Measurements from ENCODE around the gene GARRE1. TPM values are rescaled to one million over a fixed set of nuclear protein-coding genes. Genes with fewer than 3 reads are reported as not detected.

Gene GARRE1
- total RNA-seq, 1 donor from 2014 or later = 69.8 TPM

GRCh38 chr19:34288381-34288780, 34.0 kb downstream of the GARRE1 start:
- Histone ChIP-seq H3K9ac (no peak overlapping the region), H3K9me3 (ENCODE audit: low read depth) (no peaks in the 10 kb centered on the region), H3K4me3 (no peak overlapping the region), H3K4me2 (no peak overlapping the region), H3K27me3 (no peaks in the 10 kb centered on the region), H3K27ac (no peak overlapping the region), H3K79me2 (ENCODE audit: low read depth) (no peaks in the 10 kb centered on the region), H4K20me1 (ENCODE audit: low read depth) (no peaks in the 10 kb centered on the region), H2AFZ (replicated peaks) (no peak overlapping the region), H3K4me1 (no peaks in the 10 kb centered on the region), H3F3A (ENCODE audit: low read depth) (no peaks in the 10 kb centered on the region), H3K36me3 (no peaks in the 10 kb centered on the region)
- no peaks in the 10 kb centered on the region for H3K4me1 Mint-ChIP-seq
- no peaks in the 10 kb centered on the region for H3K9me3 Mint-ChIP-seq
- H3K27me3 Mint-ChIP-seq (ENCODE audit: insufficient read depth, low read depth) = no peaks in the 10 kb centered on the region
- peaks cover 9% of the 10 kb centered on the region for H3K36me3 Mint-ChIP-seq
- H3K4me3 Mint-ChIP-seq = no peak overlapping the region
- TF ChIP-seq EZH2 (IDR thresholded peaks at IDR 0.05) (no peak), EZH2phosphoT487 (IDR thresholded peaks at IDR 0.05) (no peak)
- TF ChIP-seq, protein P1, sequence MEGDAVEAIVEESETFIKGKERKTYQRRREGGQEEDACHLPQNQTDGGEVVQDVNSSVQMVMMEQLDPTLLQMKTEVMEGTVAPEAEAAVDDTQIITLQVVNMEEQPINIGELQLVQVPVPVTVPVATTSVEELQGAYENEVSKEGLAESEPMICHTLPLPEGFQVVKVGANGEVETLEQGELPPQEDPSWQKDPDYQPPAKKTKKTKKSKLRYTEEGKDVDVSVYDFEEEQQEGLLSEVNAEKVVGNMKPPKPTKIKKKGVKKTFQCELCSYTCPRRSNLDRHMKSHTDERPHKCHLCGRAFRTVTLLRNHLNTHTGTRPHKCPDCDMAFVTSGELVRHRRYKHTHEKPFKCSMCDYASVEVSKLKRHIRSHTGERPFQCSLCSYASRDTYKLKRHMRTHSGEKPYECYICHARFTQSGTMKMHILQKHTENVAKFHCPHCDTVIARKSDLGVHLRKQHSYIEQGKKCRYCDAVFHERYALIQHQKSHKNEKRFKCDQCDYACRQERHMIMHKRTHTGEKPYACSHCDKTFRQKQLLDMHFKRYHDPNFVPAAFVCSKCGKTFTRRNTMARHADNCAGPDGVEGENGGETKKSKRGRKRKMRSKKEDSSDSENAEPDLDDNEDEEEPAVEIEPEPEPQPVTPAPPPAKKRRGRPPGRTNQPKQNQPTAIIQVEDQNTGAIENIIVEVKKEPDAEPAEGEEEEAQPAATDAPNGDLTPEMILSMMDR (IDR thresholded peaks at IDR 0.05) = no peak
- no peak for DNase-seq (ENCODE audit: low spot score)
- no peak overlapping the region for H3K27ac Mint-ChIP-seq

DNA sequence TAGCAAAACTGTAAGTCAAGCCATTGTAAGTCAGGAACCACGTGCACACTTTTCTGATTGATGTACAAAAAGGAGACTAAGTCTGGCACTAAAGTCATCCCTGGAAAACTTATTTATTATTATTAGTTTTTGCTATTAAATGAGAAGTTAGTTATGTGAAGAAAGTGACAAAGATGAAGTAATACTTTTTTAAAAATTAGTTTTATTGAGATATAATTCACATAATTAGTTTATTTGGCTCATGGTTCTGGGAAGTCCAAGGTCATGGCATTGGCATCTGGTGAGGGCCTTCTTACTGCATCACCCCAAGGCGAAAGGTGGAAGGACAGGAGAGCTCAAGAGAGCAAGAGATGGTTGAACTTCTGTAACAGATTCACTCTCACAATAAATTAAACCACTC, 36.9 kb downstream of the GARRE1 start:
- Histone ChIP-seq H3K4me3 (no peak overlapping the region), H3K27ac (no peak overlapping the region), H3K4me1 (no peaks in the 10 kb centered on the region), H2AFZ (replicated peaks) (no peak overlapping the region), H3K9ac (no peak overlapping the region), H3F3A (ENCODE audit: low read depth) (no peaks in the 10 kb centered on the region), H4K20me1 (ENCODE audit: low read depth) (no peaks in the 10 kb centered on the region), H3K4me2 (no peak overlapping the region), H3K27me3 (no peaks in the 10 kb centered on the region), H3K9me3 (ENCODE audit: low read depth) (no peaks in the 10 kb centered on the region), H3K36me3 (no peaks in the 10 kb centered on the region), H3K79me2 (ENCODE audit: low read depth) (no peaks in the 10 kb centered on the region)
- Mint-ChIP-seq H3K27ac (no peak overlapping the region), H3K27me3 (ENCODE audit: insufficient read depth, low read depth) (no peaks in the 10 kb centered on the region), H3K9me3 (no peaks in the 10 kb centered on the region), H3K4me1 (no peaks in the 10 kb centered on the region), H3K36me3 (peaks cover 9% of the 10 kb centered on the region), H3K4me3 (no peak overlapping the region)
- TF ChIP-seq, protein P1 (IDR thresholded peaks at IDR 0.05) = no peak
- TF ChIP-seq EZH2phosphoT487 (IDR thresholded peaks at IDR 0.05) (no peak), EZH2 (IDR thresholded peaks at IDR 0.05) (no peak)
- no peak for DNase-seq (ENCODE audit: low spot score)

DNA sequence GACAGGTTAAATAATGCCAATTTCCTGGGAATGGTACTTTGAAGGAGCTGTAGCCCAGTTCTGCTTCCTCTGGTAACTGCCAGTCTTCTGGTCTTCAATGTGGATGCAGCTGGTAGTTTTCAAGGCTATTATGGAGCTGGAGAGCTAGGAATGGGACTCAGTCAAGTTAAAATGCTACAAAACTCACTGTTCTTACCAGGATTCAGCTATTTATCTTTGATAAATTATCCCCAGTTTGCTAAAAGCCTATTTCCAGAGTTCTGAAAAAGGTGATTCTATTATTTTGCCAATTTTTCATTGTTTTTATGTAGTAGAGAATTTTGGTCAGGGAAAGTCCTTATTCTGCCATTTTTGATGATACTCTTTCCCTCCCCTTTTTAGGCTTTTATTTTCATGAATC, 40.7 kb downstream of the GARRE1 start:
- H3K27ac Mint-ChIP-seq = no peak overlapping the region
- Histone ChIP-seq H3K27ac (no peak overlapping the region), H3K9ac (no peak overlapping the region), H3K4me1 (no peaks in the 10 kb centered on the region), H3K27me3 (no peaks in the 10 kb centered on the region), H3K4me3 (no peak overlapping the region), H4K20me1 (ENCODE audit: low read depth) (peaks cover 12% of the 10 kb centered on the region), H2AFZ (replicated peaks) (no peak overlapping the region), H3K9me3 (ENCODE audit: low read depth) (no peaks in the 10 kb centered on the region), H3K79me2 (ENCODE audit: low read depth) (no peaks in the 10 kb centered on the region), H3K36me3 (no peaks in the 10 kb centered on the region), H3K4me2 (no peak overlapping the region), H3F3A (ENCODE audit: low read depth) (no peaks in the 10 kb centered on the region)
- H3K36me3 Mint-ChIP-seq = peaks cover 4% of the 10 kb centered on the region
- H3K27me3 Mint-ChIP-seq (ENCODE audit: insufficient read depth, low read depth) = no peaks in the 10 kb centered on the region
- no peak for DNase-seq (ENCODE audit: low spot score)
- H3K9me3 Mint-ChIP-seq = no peaks in the 10 kb centered on the region
- H3K4me1 Mint-ChIP-seq = no peaks in the 10 kb centered on the region
- no peak for TF ChIP-seq EZH2 (IDR thresholded peaks at IDR 0.05)
- TF ChIP-seq, protein P1 (IDR thresholded peaks at IDR 0.05) = no peak
- no peak for TF ChIP-seq EZH2phosphoT487 (IDR thresholded peaks at IDR 0.05)
- H3K4me3 Mint-ChIP-seq = no peak overlapping the region
